ENCODE results near the gene PAX6.

PAX6 gene

GRCh38 chr11:31810779-31811647, at the start of gene PAX6:
PAX6 (minus strand) TSS chr11:31811322; CDS start chr11:31806411, 4,911 bp downstream.
- no peak for DNase-seq (ENCODE audit: low read depth)

GRCh38 chr11:31860391-31860790, 49.3 kb upstream of the PAX6 start:
- DNase-seq (ENCODE audit: low read depth), result no peak

- no peak for DNase-seq (ENCODE audit: low read depth)
These were observed 45.1 kb upstream of the PAX6 start for GRCh38 chr11:31856248-31856647.

GRCh38 chr11:31855466-31855865, 44.3 kb upstream of the PAX6 start:
- DNase-seq (ENCODE audit: low read depth), result no peak

- no peak for DNase-seq (ENCODE audit: low read depth)
These were observed 39.2 kb upstream of the PAX6 start for GRCh38 chr11:31850365-31850764.

GRCh38 chr11:31847761-31848160, 36.6 kb upstream of the PAX6 start:
- DNase-seq (ENCODE audit: low read depth), result no peak

- DNase-seq (ENCODE audit: low read depth), result no peak
These were observed 34.2 kb upstream of the PAX6 start for GRCh38 chr11:31845331-31845730.

GRCh38 chr11:31844351-31844750, 33.2 kb upstream of the PAX6 start:
- no peak for DNase-seq (ENCODE audit: low read depth)

GRCh38 chr11:31841435-31841834, 30.3 kb upstream of the PAX6 start:
- no peak for DNase-seq (ENCODE audit: low read depth)

GRCh38 chr11:31834237-31834636, 23.1 kb upstream of the PAX6 start:
- no peak for DNase-seq (ENCODE audit: low read depth)

GRCh38 chr11:31830406-31830805, 19.3 kb upstream of the PAX6 start:
- DNase-seq (ENCODE audit: low read depth), result no peak

GRCh38 chr11:31828217-31828616, 17.1 kb upstream of the PAX6 start:
- no peak for DNase-seq (ENCODE audit: low read depth)

GRCh38 chr11:31827455-31828206, 16.5 kb upstream of the PAX6 start:
- DNase-seq (ENCODE audit: low read depth), result no peak

GRCh38 chr11:31826536-31827438, 15.7 kb upstream of the PAX6 start:
- no peak for DNase-seq (ENCODE audit: low read depth)

- DNase-seq (ENCODE audit: low read depth), result no peak
These were observed 14.8 kb upstream of the PAX6 start for GRCh38 chr11:31825838-31826484.

- no peak for DNase-seq (ENCODE audit: low read depth)
These were observed 14.0 kb upstream of the PAX6 start for GRCh38 chr11:31824879-31825837.

- no peak for DNase-seq (ENCODE audit: low read depth)
These were observed 13.3 kb upstream of the PAX6 start for GRCh38 chr11:31824332-31824878.

GRCh38 chr11:31823644-31824331, 12.7 kb upstream of the PAX6 start:
- DNase-seq (ENCODE audit: low read depth), result no peak

GRCh38 chr11:31822927-31823643, 12.0 kb upstream of the PAX6 start:
- no peak for DNase-seq (ENCODE audit: low read depth)
